HepG2 (cell line): ENCODE measurements around the gene CSKMT. TPM values are rescaled to one million over a fixed set of nuclear protein-coding genes. Genes with fewer than 3 reads are reported as not detected.

Source experiments
- ARNTL ChIP-seq: sonication (generic); formaldehyde crosslinking; IDR thresholded peaks from 2 replicates; pipeline ENCODE4 v1.4.0; 2020; ENCODE audit warnings: mild to moderate bottlenecking, missing genetic modification reagents
- CAMTA2 ChIP-seq: sonication (generic); formaldehyde crosslinking; IDR thresholded peaks from 2 replicates; pipeline ENCODE4 v1.4.0; 2020; ENCODE audit warnings: mild to moderate bottlenecking, missing genetic modification reagents, borderline replicate concordance
- CEBPB ChIP-seq: IDR thresholded peaks from 2 replicates; pipeline ENCODE4 v1.6.1; 2011; ENCODE audit warnings: low read depth, low read length, improper control_type of control experiment, borderline replicate concordance
- CREM ChIP-seq, 2 experiments: sonication (generic) in 1 of 2; formaldehyde crosslinking in 1 of 2; IDR thresholded peaks; 2 replicates each; pipeline versions ENCODE4 v1.4.0 to v1.6.1; 2016 to 2020; ENCODE audit warnings: antibody characterized with exemption in 1 of 2, mild to moderate bottlenecking in 1 of 2, missing genetic modification reagents in 1 of 2
- ELF3 ChIP-seq: IDR thresholded peaks from 2 replicates; pipeline ENCODE4 v1.6.1; 2016; ENCODE audit warnings: missing genetic modification reagents, missing compliant biosample characterization
- LBX2 ChIP-seq: sonication (generic); formaldehyde crosslinking; IDR thresholded peaks from 2 replicates; pipeline ENCODE4 v1.5.0; 2020; ENCODE audit warnings: missing genetic modification reagents, mild to moderate bottlenecking, borderline replicate concordance
- MIXL1 ChIP-seq: IDR thresholded peaks from 2 replicates; pipeline ENCODE4 v1.6.1; 2016
- MLX ChIP-seq: IDR thresholded peaks from 2 replicates; pipeline ENCODE4 v1.6.1; 2016
- NCOR1 ChIP-seq: fragments of 200-600 bp; sonication (generic); IDR thresholded peaks from 2 replicates; pipeline ENCODE4 v1.7.0; 2017; ENCODE audit warnings: antibody characterized with exemption, low read length, borderline replicate concordance
- NFE2L2 ChIP-seq: fragments of 150-350 bp; IDR thresholded peaks from 2 replicates; pipeline ENCODE4 v1.6.1; 2014; ENCODE audit warnings: low read length
- NFIC ChIP-seq: IDR thresholded peaks from 2 replicates; pipeline ENCODE4 v1.6.1; 2012; ENCODE audit warnings: mild to moderate bottlenecking, low read length, inconsistent platforms
- PLSCR1 ChIP-seq: sonication (generic); formaldehyde crosslinking; IDR thresholded peaks from 2 replicates; pipeline ENCODE4 v1.5.0; 2020; ENCODE audit warnings: missing genetic modification reagents, mild to moderate bottlenecking, borderline replicate concordance
- PRMT3 ChIP-seq: sonication (generic); formaldehyde crosslinking; IDR thresholded peaks from 2 replicates; pipeline ENCODE4 v1.8.1; 2022; ENCODE audit warnings: low read depth, mild to moderate bottlenecking, moderate library complexity, missing genetic modification reagents, borderline replicate concordance
- RNF2 ChIP-seq: fragments of 450-650 bp; conservative IDR thresholded peaks from 2 replicates; pipeline ENCODE4 v1.6.1; 2016; ENCODE audit warnings: low read depth
- RORA ChIP-seq: sonication (generic); formaldehyde crosslinking; IDR thresholded peaks from 2 replicates; pipeline ENCODE4 v1.5.0; 2020; ENCODE audit warnings: mild to moderate bottlenecking, missing genetic modification reagents, moderate library complexity
- SAP130 ChIP-seq: IDR thresholded peaks from 2 replicates; pipeline ENCODE4 v1.6.1; 2016; ENCODE audit warnings: low read depth
- SMARCE1 ChIP-seq: fragments of 450-650 bp; IDR thresholded peaks from 2 replicates; pipeline ENCODE4 v1.6.1; 2017; ENCODE audit warnings: borderline replicate concordance
- ZKSCAN5 ChIP-seq: sonication (generic); formaldehyde crosslinking; IDR thresholded peaks from 2 replicates; pipeline ENCODE4 v1.5.1; 2020; ENCODE audit warnings: mild to moderate bottlenecking, missing genetic modification reagents
- ZMAT5 ChIP-seq: sonication (generic); formaldehyde crosslinking; IDR thresholded peaks from 2 replicates; pipeline ENCODE4 v1.5.0; 2020; ENCODE audit warnings: mild to moderate bottlenecking, low read depth, missing genetic modification reagents, borderline replicate concordance
- ZNF317 ChIP-seq: sonication (generic); formaldehyde crosslinking; IDR thresholded peaks from 2 replicates; pipeline ENCODE4 v1.5.0; 2020; ENCODE audit warnings: mild to moderate bottlenecking, missing genetic modification reagents
- ZNF414 ChIP-seq: sonication (generic); formaldehyde crosslinking; IDR thresholded peaks from 2 replicates; pipeline ENCODE4 v1.5.0; 2020; ENCODE audit warnings: missing genetic modification reagents
- ZNF44 ChIP-seq: sonication (generic); formaldehyde crosslinking; IDR thresholded peaks from 2 replicates; pipeline ENCODE4 v1.5.1; 2020; ENCODE audit warnings: mild to moderate bottlenecking, missing genetic modification reagents
- ZNF484 ChIP-seq: sonication (generic); formaldehyde crosslinking; IDR thresholded peaks from 2 replicates; pipeline ENCODE4 v1.5.1; 2020; ENCODE audit warnings: mild to moderate bottlenecking, low read depth, missing genetic modification reagents, borderline replicate concordance
- ZNF503 ChIP-seq: sonication (generic); formaldehyde crosslinking; IDR thresholded peaks from 2 replicates; pipeline ENCODE4 v1.4.0; 2020; ENCODE audit warnings: missing genetic modification reagents
- ZNF746 ChIP-seq: sonication (generic); formaldehyde crosslinking; IDR thresholded peaks from 2 replicates; pipeline ENCODE4 v1.8.0; 2022; ENCODE audit warnings: mild to moderate bottlenecking, missing genetic modification reagents
- ZNF766 ChIP-seq: sonication (generic); formaldehyde crosslinking; IDR thresholded peaks from 2 replicates; pipeline ENCODE4 v1.5.0; 2020; ENCODE audit warnings: missing genetic modification reagents, borderline replicate concordance
- polyA plus RNA-seq, 8 experiments: library from polyadenylated mRNA; depleted of rRNA in 3 of 8; stranded (reverse) in 7 of 8; unstranded in 1 of 8; fragments of >200 nt; fragmentation: Illumina TruSeq in 4 of 8; extraction: Trizol in 4 of 8; gene quantifications; 2 replicates each; pipeline versions ENCODE4 v1.2.1 to v1.2.3, GENCODE V29; 2011 to 2016; ENCODE audit warnings: low read depth in 4 of 8, missing spikeins in 1 of 8, mixed read lengths in 1 of 8; ENCODE audit not compliant: insufficient read depth in 1 of 8
- total RNA-seq, 5 experiments: library from RNA; depleted of rRNA; stranded (reverse); fragments of >200 nt; fragmentation: Illumina TruSeq; extraction: Trizol; gene quantifications; 2 replicates each; pipeline ENCODE4 v1.2.3, GENCODE V29; 2016; ENCODE audit warnings: low read depth in 1 of 5

Gene CSKMT
- total and polyA plus RNA-seq, 2 of the 13 experiments (the other 11 are each of a cell fraction or from before 2014, with no cell fraction given), result 7.6 to 31.8 TPM

GRCh38 chr11:62645946-62646824, 18.9 kb upstream of the CSKMT start, which contains the start of gene GANAB (continued):
- TF ChIP-seq LBX2 (CRISPR knock-in tag) (no peak), MLX (CRISPR knock-in tag) (no peak; the same call in 1 of the 2 replicates), PRMT3 (CRISPR knock-in tag) (0 out of 2 replicates have a peak, but pooled peaks have one; percentile 65), SMARCE1 (no peak), ZNF746 (CRISPR knock-in tag) (no peak; the same call in 1 of the 2 replicates), ZNF484 (CRISPR knock-in tag) (no peak), PLSCR1 (no peak), ZKSCAN5 (CRISPR knock-in tag) (0 out of 2 replicates have a peak, but pooled peaks have one; percentile 55), MIXL1 (peak; percentile 18; the same call in 1 of the 2 replicates), CEBPB (no peak), ELF3 (CRISPR knock-in tag) (peak; percentile 17; the same call in 1 of the 2 replicates), ZNF317 (CRISPR knock-in tag) (peak; percentile 61; the same call in 1 of the 2 replicates), SAP130 (CRISPR knock-in tag) (peak; percentile 87), NFE2L2 (no peak), CAMTA2 (CRISPR knock-in tag) (no peak), ARNTL (CRISPR knock-in tag) (peak; percentile 41), ZNF503 (CRISPR knock-in tag) (no peak), ZNF44 (CRISPR knock-in tag) (no peak), RORA (CRISPR knock-in tag) (no peak), ZMAT5 (no peak), ZNF414 (CRISPR knock-in tag) (no peak), ZNF766 (no peak), NCOR1 (no peak), NFIC (no peak), RNF2 (no peak), CREM (IDR thresholded peaks at IDR 0.05) (peak; percentile 74), CREM (CRISPR knock-in tag; IDR thresholded peaks at IDR 0.05) (no peak)
